ENCODE measurements around the gene SLC6A18. TPM values are rescaled to one million over a fixed set of nuclear protein-coding genes. Genes with fewer than 3 reads are reported as not detected.

SLC6A18 gene
- total RNA-seq, 1 donor from 2014 or later: not detected

DNA sequence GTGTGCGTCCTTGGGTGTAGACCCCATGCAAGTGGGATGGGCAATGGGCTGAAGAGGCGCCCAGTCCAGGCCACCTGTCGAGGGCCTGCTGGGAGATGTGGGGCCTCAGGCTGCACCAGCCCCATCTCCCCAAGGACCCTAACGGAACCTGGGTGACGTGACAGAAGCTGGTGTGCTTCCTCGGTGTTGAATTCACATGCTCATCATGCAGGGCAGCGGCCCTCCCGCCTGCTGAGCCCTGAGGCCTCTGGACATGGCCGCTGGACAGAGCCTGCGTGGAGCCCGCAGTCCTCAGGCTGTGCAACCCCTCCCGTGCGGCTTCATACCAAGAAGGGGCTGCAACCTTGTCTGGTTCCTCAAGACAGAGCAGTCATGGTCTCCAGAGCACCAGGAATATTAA lies 42.9 kb downstream of the SLC6A18 start:
- ChIA-PET POLR2A (no interaction called here), CTCF (no interaction called here)
- no peaks in the 10 kb centered on the region for H3K27me3 Mint-ChIP-seq
- H3K4me1 Mint-ChIP-seq: no peaks in the 10 kb centered on the region
- DNase-seq: no peak
- no peaks in the 10 kb centered on the region for H3K36me3 Mint-ChIP-seq (ENCODE audit: low read depth)
- intact Hi-C loops (cut with micrococcal nuclease): no loop called here
- no peak for ATAC-seq (ENCODE audit: low read depth)
- H3K27ac Mint-ChIP-seq: no peak overlapping the region
- H3K4me3 Mint-ChIP-seq: no peak overlapping the region
- TF ChIP-seq, protein P1, sequence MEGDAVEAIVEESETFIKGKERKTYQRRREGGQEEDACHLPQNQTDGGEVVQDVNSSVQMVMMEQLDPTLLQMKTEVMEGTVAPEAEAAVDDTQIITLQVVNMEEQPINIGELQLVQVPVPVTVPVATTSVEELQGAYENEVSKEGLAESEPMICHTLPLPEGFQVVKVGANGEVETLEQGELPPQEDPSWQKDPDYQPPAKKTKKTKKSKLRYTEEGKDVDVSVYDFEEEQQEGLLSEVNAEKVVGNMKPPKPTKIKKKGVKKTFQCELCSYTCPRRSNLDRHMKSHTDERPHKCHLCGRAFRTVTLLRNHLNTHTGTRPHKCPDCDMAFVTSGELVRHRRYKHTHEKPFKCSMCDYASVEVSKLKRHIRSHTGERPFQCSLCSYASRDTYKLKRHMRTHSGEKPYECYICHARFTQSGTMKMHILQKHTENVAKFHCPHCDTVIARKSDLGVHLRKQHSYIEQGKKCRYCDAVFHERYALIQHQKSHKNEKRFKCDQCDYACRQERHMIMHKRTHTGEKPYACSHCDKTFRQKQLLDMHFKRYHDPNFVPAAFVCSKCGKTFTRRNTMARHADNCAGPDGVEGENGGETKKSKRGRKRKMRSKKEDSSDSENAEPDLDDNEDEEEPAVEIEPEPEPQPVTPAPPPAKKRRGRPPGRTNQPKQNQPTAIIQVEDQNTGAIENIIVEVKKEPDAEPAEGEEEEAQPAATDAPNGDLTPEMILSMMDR (IDR thresholded peaks at IDR 0.05): no peak
- H3K9me3 Mint-ChIP-seq: no peaks in the 10 kb centered on the region

DNA sequence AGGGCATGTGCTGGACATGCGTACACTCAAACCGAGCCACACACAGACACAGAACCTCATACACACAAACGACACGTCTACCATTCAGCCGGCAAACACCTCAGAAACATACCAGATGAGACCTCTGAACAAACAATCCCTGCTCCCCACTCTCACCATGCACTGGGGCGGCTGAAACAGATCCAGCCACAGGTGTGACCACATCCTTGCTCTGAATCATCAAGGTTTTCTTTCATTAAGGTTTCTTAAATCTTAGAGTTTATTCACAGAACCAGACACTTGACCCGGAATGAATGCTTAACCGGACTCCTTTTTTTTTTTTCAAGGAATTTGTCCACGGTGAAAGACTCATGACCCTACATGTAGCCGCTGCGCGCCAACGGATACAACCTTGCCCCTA lies 43.5 kb downstream of the SLC6A18 start:
- CTCF ChIA-PET: no interaction called here
- POLR2A ChIA-PET: no interaction called here

DNA sequence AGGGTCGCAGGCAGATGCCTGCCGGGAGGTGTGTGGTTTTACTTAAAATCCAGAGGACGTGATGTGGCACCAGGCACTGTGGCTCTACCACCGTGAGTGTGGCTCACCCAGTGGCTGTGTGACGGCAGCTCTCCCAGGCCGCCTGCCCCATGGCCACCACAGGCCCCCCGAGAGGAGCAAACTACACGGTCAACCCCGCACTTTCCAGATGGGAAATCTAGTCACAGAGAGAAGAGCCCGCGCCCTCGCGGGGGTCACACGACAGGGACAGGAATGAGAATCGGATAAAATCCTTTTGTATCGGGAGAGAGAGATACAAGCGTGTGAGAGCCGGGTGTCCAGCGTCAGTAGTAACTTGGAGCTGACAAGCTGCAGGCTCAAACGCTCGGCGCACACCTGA lies 45.2 kb downstream of the SLC6A18 start:
- intact Hi-C loops (cut with micrococcal nuclease): no loop called here
- no peak overlapping the region for H3K4me3 Mint-ChIP-seq
- no peaks in the 10 kb centered on the region for H3K9me3 Mint-ChIP-seq
- H3K36me3 Mint-ChIP-seq (ENCODE audit: low read depth): no peaks in the 10 kb centered on the region
- no peaks in the 10 kb centered on the region for H3K4me1 Mint-ChIP-seq
- H3K27ac Mint-ChIP-seq: no peak overlapping the region
- ChIA-PET POLR2A (no interaction called here), CTCF (no interaction called here)
- TF ChIP-seq, protein P1 (IDR thresholded peaks at IDR 0.05): no peak
- ATAC-seq (ENCODE audit: low read depth) (no peak), DNase-seq (no peak)
- H3K27me3 Mint-ChIP-seq: no peaks in the 10 kb centered on the region

More for the DNA sequence above, 43.5 kb downstream of the SLC6A18 start:
- Mint-ChIP-seq H3K9me3 (no peaks in the 10 kb centered on the region), H3K4me3 (no peak overlapping the region), H3K27ac (no peak overlapping the region), H3K4me1 (no peaks in the 10 kb centered on the region), H3K36me3 (ENCODE audit: low read depth) (no peaks in the 10 kb centered on the region), H3K27me3 (no peaks in the 10 kb centered on the region)
- ATAC-seq (ENCODE audit: low read depth): no peak
- no peak for DNase-seq
- TF ChIP-seq, protein P1 (IDR thresholded peaks at IDR 0.05): no peak
- intact Hi-C loops (cut with micrococcal nuclease): no loop called here

DNA sequence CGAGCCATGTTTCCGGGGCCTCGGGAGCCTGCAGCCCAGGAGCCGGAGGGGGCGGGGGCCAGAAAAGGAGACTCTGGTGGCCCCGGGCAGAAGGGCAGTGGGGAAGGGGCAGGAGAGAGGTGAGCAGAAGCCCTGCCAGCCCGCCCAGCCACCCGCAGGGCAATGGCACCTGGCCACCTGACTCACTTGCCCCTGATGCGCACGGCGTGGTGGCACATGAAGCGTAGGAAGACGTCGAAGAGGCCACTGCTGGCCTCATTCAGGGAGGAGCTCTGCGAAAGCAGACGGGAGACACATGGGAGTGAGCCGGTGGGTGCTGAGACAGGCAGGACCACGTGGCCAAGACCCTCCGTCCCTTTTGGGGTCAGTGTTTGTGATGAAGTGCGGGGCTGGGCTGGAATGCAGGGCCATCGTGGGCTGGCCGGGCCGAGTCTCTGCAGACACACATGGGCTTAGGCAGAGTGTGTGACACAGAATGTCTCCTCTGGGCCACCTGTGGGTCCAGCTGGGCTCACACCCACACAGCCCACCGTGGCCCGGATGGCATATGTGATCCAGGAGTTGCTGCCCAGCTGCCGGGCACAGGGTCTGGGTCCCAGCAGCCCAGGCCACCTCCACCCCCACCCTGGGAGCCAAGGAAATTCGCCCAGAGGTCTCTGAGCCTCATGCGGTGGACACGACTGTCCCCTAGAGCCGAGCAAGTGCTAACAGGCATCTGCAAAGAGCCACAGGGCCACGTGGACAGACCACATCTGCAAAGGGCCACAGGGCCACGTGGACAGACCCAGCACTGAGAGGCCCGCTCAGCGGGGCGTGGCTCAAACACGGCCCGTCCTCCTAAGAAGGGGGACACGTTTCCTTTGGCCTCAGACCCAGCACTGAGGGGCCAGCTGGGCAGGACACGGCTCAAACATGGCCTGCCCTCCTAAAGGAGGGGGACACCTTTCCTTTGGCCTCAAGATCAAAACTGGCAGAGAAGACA lies 46.0 kb downstream of the SLC6A18 start:
- intact Hi-C loops (cut with micrococcal nuclease): no loop called here
- Mint-ChIP-seq H3K27me3 (no peaks in the 10 kb centered on the region), H3K27ac (no peak overlapping the region), H3K4me1 (no peaks in the 10 kb centered on the region), H3K4me3 (no peak overlapping the region), H3K9me3 (no peaks in the 10 kb centered on the region), H3K36me3 (ENCODE audit: low read depth) (no peaks in the 10 kb centered on the region)
- ATAC-seq (ENCODE audit: low read depth): no peak
- TF ChIP-seq, protein P1 (IDR thresholded peaks at IDR 0.05): no peak
- ChIA-PET CTCF (no interaction called here), POLR2A (no interaction called here)
- DNase-seq: no peak

DNA sequence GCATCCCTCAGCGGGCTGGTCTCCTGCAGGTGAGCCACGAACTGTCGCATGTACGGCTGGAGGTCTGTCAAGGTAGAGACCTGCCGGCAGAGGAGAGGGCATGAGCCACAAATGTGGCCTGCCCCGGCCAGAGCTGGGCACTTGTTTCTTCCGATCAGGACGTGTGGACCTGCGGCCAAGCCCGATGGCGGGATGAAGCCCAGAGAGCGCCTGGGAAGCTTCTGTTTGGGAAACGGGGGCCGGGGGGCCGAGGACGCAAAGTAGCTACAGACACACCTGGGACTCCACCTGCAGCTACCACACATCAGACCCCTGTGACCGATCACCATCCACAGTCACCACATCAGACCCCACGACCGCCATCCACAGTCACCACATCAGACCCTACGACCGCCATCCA lies 47.0 kb downstream of the SLC6A18 start:
- intact Hi-C loops (cut with micrococcal nuclease): no loop called here
- ATAC-seq (ENCODE audit: low read depth) (no peak), DNase-seq (no peak)
- Mint-ChIP-seq H3K4me3 (no peak overlapping the region), H3K9me3 (no peaks in the 10 kb centered on the region), H3K36me3 (ENCODE audit: low read depth) (no peaks in the 10 kb centered on the region), H3K4me1 (no peaks in the 10 kb centered on the region), H3K27ac (no peak overlapping the region), H3K27me3 (no peaks in the 10 kb centered on the region)
- TF ChIP-seq, protein P1 (IDR thresholded peaks at IDR 0.05): no peak
- POLR2A ChIA-PET: no interaction called here
- CTCF ChIA-PET: no interaction called here

Measured in activated B cell treated with CpG ODN at 0.5 μM for 24 hours (primary cell).